Germinal center (tissue), 1 donor: ENCODE results near the gene MRPS2.
A peak's percentile ranks its signal among the peaks of the same experiment; 100 is the strongest.
"Not testable (repeated sequence)": the region's sequence is repeated elsewhere in the genome, so short reads cannot be mapped to it uniquely, and the experiment has no call there.

ENCODE experiments used
- DNase-seq: peaks from one replicate; pipeline ENCODE4 v3.0.0; 2012; ENCODE audit warnings: mixed read lengths, low spot score

Gene MRPS2

DNA sequence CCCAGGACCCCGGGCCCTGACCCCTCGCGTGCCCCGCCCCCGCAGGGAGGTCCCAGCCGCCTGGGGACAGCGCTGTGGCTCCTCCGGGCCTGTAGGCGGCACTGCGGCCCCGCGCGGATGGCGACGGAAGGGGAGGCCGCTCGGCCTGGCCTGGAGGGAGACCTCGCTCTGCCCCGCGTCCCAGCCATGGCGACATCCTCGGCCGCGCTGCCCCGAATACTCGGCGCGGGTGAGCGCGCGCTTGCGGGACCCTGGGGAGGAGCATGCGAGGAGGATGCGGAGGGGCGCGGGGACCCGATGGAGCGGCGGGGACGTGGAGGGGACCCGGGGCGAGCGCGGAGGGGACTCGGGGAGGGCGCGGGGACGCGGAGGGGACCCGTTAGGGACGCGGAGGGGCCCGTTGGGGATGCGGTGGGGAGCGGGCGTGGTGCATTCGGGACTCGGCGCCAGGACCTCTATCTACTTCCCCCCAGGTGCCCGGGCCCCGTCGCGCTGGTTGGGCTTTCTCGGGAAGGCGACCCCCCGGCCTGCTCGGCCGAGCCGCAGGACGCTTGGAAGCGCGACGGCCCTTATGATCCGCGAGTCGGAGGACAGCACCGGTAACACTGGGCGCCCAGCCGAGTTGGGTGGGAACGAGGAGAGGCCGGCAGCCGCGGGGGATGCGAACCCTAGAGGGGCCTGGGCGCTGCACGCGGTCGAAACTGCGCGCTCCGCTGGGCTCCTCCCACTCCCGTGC, at the start of gene MRPS2:
MRPS2 (plus strand) TSS at position 158 of the 736 bp plus-strand sequence; CDS start at position 187, 29 bp downstream.
- DNase-seq: peak; percentile 89

DNA sequence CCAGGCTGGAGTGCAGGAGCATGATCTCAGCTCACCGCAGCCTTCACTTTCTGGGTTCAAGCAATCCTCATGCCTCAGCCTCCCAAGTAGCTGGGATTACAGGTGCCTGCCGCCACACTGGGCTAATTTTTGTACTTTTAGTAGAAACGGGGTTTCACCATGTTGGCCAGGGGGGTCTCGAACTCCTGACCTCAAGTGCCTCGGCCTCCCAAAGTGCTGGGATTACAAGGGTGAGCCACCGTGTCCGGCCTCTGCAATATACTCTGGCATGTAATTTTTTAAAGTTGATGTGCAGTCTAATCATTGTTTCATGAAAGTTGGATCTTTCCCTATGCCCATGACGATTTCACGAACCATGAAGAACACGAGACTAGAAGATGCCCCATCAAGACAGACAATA, 49.5 kb upstream of the MRPS2 start:
- DNase-seq: no peak

GRCh38 chr9:135451909-135452308, 48.6 kb upstream of the MRPS2 start:
- DNase-seq: not testable (repeated sequence)

- no peak for DNase-seq
Observed at GRCh38 chr9:135454737-135455136, 45.7 kb upstream of the MRPS2 start.

DNA sequence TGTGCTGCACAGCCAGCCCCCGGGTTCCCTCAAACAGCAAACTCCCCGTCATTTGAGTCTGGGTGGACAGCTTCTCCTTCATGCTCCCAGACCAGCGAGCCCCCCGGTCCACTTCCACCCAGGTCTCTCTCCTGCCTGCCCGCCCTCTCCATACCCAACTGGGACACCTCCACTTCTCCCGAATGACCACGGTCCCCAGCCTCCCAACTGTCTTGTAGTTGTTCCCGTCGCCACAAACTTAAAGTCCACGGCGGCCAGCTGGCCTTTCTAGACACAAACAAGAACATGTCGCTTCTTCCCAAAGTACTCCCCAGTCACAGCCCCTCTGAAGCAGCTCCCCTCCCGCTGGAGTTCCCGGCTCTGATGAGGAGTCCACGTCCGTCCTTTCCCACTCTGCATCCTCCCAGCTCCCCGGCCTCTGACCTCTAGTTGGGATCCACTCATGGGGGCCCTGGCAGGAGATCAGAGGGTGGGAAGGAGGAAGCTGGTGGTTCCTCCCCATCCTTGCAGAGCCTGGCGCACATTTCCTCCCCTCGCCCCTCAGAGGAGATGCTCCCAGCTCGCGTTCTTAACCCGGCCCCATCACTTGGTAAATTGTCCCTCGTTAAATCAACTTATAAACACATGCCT, 45.0 kb upstream of the MRPS2 start:
- DNase-seq: no peak

GRCh38 chr9:135456436-135457104, 43.9 kb upstream of the MRPS2 start:
- no peak for DNase-seq

GRCh38 chr9:135458478-135458877, 42.0 kb upstream of the MRPS2 start:
- DNase-seq: not testable (repeated sequence)

GRCh38 chr9:135461936-135462335, 38.5 kb upstream of the MRPS2 start:
- DNase-seq: no peak

DNA sequence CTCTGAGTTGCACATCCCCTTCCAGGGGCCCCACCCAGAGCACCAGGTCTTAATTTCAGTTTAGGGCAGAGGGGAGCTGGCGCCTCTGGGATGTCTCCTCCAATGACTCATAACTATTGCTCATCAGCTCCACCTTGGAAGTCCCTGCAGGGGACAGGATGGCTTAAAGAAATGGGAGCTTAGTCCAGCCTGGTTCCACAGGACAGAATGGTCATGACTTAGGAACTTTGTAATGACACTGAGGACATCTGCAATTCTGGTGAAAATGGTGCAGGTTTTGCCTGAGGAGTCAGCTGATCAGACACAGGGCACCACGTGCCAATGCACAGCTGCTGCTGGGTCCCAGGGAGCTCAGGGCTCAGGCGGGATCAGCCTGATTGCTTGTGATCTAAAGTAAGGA, 37.3 kb upstream of the MRPS2 start:
- no peak for DNase-seq

DNA sequence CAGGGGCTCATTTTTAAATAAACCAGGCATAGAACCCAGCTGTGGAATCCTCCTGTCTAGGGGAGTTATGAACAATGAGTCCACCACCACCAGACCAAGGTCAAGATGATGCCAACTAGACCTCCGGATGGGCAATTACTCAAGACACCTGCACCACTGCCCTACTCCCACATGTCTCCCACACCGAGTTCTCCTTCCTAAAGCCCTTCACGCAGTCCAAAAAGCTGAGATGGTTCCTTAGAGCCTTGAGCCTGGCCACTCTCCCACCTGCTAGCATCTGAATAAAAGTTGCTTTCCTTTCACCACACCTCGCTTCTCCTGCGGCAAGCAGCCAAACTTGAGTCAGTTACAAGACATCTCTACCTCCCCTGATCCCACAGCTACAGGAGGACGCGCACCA, 36.3 kb upstream of the MRPS2 start:
- no peak for DNase-seq

DNA sequence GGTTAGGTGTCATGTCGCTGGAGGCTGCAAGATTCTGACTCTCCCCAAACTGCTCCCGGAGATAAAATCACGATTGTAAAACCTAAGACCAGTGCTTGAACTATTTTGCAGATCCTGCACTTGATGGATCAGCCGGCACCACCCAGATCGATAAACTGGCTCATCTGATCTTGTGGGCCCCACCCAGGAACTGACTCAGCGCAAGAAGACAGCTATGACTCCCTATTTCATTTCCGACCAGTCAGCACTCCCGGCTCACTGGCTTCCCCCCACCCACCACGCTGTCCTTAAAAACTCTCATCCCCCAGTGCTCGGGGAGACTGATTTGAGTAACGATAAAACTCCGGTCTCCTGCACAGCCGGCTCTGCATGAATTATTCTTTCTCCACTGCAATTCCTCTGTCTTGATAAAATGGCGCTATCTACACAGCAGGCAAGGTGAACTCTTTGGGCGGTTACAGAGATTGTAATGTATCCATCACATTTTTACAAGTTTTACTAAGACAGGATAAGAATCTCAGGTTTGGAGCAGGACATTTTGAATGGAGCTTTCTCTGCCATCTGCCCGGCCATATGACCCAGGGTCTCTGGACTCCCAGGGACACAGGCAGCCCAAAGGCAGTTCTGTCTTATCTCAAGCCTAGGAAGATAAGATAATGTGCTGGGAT, 31.5 kb upstream of the MRPS2 start:
- DNase-seq: no peak

DNA sequence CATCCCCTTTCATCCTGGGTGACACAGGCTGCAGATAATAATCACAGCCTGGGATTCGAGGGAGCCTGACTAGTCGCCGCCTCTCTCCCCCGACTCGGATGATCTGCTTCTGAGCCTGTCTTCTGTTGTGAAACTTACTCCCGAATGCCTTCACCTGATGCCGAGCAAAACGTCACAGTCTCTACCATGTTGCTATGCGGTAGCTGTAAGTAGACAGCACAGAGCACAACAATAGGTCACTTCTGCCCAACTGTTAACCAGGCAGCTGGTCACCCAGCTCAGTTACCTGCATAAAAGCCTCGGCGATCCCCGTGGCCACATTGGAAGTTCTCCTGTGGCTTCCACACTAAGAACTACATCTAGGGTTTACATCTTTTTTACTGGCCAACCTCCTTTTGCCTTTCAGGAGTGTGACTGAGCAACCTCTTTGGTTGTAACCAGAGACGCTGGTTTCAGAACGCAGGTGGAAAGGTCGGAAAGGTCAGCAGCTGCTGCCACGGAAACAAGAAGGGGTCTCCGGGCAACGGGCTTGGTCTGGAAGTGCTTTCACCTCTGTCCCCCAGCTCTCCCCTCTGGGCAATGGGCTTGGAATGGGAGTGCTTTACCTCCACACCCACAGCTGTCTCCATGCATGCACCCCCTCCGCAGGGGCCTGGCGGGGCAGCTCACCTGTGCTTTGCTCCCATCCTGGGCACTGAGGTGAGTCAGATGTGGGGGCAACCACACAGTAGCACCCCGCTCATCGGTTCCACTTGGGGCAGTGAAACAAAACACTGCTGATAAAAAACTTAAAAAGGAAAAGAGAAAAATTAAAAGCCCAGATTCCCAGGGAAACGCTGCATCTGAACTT, 28.5 kb upstream of the MRPS2 start:
- DNase-seq: no peak

DNA sequence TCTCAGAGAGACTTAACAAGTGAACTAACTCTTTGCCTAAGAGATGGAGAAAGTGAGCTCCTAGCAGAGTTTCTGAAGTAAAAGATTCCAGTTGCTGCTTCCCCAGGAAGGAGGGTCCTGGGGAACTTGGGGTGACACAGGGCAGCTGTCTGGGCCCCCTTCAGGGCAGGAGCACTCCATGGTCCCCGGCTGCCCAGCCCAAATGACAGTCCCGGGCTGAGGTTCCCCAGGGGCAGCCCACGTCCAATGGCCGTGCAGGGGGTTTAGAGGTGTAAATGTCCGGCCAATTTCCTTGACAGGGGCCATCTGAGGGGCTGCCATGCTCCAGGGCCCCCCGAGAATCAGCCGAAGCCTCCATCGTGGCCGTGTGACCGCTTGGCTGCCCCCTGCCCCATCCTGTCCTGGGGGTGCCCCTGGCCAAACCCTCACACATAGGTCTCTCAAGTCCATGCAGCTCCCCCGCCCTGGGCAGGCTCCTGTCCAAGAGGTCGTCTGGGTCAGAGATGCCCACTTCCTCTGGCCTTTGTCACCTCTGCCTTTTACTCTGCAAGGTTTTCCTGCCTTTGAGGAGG, 26.4 kb upstream of the MRPS2 start:
- DNase-seq: no peak

DNA sequence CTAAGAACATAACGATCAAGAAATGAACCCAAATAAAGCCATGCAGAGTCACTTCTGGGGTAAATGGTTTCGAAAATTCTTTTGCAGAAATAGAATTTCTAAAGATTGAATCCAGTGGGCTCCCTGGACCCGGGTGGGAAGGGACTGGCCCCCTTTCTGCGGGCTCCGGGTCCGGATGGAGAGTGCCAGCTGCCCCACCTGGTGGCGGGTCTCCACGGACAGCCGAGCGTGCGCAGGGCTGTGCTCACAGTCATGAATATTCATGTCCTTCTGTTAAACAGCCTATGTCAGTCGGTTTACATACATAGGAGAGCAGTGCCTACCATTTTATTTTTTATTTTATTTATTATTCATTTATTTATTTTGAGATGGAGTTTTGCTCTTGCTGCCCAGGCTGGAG, 25.6 kb upstream of the MRPS2 start:
- peak; percentile 65 for DNase-seq

GRCh38 chr9:135476561-135477355, 23.7 kb upstream of the MRPS2 start:
- DNase-seq: no peak

DNA sequence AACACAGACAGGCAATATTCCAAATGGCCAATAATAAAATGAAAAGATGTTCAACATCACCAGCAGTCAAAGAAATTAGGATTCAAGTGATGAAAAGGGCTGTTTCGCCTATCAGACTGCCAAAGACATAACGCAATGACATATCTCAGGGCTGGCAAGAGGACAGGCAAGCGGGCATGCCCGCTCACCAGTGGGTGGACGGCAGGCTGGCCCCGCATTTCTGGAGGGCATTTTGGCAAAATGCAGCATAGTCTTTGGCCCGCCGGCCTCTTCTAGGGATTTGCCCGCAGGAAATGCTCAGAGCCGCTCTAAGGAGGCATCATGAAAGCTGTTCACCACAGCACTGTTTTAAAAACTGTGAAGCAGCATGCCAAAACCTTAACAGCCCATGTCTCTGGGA, 22.3 kb upstream of the MRPS2 start:
- no peak for DNase-seq

GRCh38 chr9:135478829-135479468, 21.5 kb upstream of the MRPS2 start:
- DNase-seq: peak; percentile 12

- DNase-seq: peak; percentile 11
Observed at GRCh38 chr9:135479469-135480052, 20.9 kb upstream of the MRPS2 start, which contains the start of gene PPP1R26. TSS of gene PPP1R26 (plus strand) at chr9:135479782. CDS start at chr9:135484511, 4,729 bp downstream.
